ENCODE measurements around the gene FNDC8.

DNA sequence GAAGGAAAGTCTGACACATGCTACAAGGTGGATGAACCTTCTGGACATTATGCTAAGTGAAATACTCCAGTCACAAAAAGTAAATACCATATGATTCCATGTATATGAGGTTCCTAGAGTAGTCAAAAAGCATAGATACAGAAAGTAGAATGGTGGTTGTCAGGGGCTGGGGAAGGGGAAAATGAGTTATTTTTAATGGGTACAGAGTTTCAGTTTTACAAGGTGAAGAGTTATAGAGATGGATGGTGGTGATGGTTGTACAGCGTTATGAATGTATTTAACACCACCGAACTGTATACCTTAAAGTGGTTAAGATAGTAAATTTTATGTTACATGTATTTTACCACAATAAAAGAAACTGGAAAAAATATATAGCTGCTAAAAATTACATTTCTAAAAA lies 19.7 kb upstream of the FNDC8 start:
- TF ChIP-seq, protein P1, sequence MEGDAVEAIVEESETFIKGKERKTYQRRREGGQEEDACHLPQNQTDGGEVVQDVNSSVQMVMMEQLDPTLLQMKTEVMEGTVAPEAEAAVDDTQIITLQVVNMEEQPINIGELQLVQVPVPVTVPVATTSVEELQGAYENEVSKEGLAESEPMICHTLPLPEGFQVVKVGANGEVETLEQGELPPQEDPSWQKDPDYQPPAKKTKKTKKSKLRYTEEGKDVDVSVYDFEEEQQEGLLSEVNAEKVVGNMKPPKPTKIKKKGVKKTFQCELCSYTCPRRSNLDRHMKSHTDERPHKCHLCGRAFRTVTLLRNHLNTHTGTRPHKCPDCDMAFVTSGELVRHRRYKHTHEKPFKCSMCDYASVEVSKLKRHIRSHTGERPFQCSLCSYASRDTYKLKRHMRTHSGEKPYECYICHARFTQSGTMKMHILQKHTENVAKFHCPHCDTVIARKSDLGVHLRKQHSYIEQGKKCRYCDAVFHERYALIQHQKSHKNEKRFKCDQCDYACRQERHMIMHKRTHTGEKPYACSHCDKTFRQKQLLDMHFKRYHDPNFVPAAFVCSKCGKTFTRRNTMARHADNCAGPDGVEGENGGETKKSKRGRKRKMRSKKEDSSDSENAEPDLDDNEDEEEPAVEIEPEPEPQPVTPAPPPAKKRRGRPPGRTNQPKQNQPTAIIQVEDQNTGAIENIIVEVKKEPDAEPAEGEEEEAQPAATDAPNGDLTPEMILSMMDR (IDR thresholded peaks at IDR 0.05), result no peak
- TF ChIP-seq EP300 (IDR thresholded peaks at IDR 0.05) (no peak), POLR2AphosphoS5 (IDR thresholded peaks at IDR 0.05) (no peak), POLR2A (IDR thresholded peaks at IDR 0.05; ENCODE audit: low read depth) (no peak)
